GM12872 (cell line): ENCODE data around the gene PATL2.

ENCODE experiments used
- CTCF ChIP-seq: IDR thresholded peaks from 3 replicates; pipeline ENCODE4 v1.5.1; 2011; ENCODE audit warnings: low read depth, mild to moderate bottlenecking, low read length, moderate library complexity; ENCODE audit not compliant: insufficient read depth

PATL2 gene

GRCh38 chr15:44706401-44706800 is 4.7 kb downstream of the PATL2 start:
- TF ChIP-seq CTCF: no peak

GRCh38 chr15:44705986-44706385 is 5.1 kb downstream of the PATL2 start:
- no peak for TF ChIP-seq CTCF

- TF ChIP-seq CTCF: no peak
These were observed 12.5 kb downstream of the PATL2 start for GRCh38 chr15:44698641-44699040.

- TF ChIP-seq CTCF: no peak
These were observed 14.1 kb downstream of the PATL2 start for GRCh38 chr15:44697014-44697413.

GRCh38 chr15:44695294-44695693 is 15.8 kb downstream of the PATL2 start:
- TF ChIP-seq CTCF: no peak

GRCh38 chr15:44694416-44694815 is 16.7 kb downstream of the PATL2 start:
- no peak for TF ChIP-seq CTCF

GRCh38 chr15:44692659-44693058 is 18.5 kb downstream of the PATL2 start:
- no peak for TF ChIP-seq CTCF

- TF ChIP-seq CTCF: no peak
These were observed 28.9 kb downstream of the PATL2 start for GRCh38 chr15:44682211-44682610.
